HCEC 1CT (cell line): ENCODE data around the gene CACNG4.

Experiments used
- DNase-seq: peaks from one replicate; pipeline ENCODE4 v3.0.0-alpha.2; 2017

Gene CACNG4

GRCh38 chr17:66963909-66964771 is at the start of gene CACNG4:
CACNG4 (plus strand) TSS chr17:66964707; CDS start chr17:66964912, 205 bp downstream.
- DNase-seq, result no peak

- DNase-seq, result no peak
These were observed 49.3 kb upstream of the CACNG4 start for GRCh38 chr17:66915204-66915611.

GRCh38 chr17:66915792-66916191 is 48.7 kb upstream of the CACNG4 start:
- no peak for DNase-seq

GRCh38 chr17:66916946-66917345 is 47.6 kb upstream of the CACNG4 start:
- DNase-seq, result no peak

- no peak for DNase-seq
These were observed 45.6 kb upstream of the CACNG4 start for GRCh38 chr17:66918896-66919295.

GRCh38 chr17:66920435-66920834 is 44.1 kb upstream of the CACNG4 start:
- DNase-seq, result no peak

GRCh38 chr17:66920950-66921349 is 43.6 kb upstream of the CACNG4 start:
- peak; percentile 9 for DNase-seq

GRCh38 chr17:66923886-66924285 is 40.6 kb upstream of the CACNG4 start:
- no peak for DNase-seq

- no peak for DNase-seq
These were observed 38.6 kb upstream of the CACNG4 start for GRCh38 chr17:66925811-66926500.

GRCh38 chr17:66928949-66929348 is 35.6 kb upstream of the CACNG4 start:
- DNase-seq, result no peak

GRCh38 chr17:66929591-66929990 is 34.9 kb upstream of the CACNG4 start:
- no peak for DNase-seq

GRCh38 chr17:66930933-66931332 is 33.6 kb upstream of the CACNG4 start:
- no peak for DNase-seq

GRCh38 chr17:66932311-66932710 is 32.2 kb upstream of the CACNG4 start:
- DNase-seq, result no peak

GRCh38 chr17:66934040-66934439 is 30.5 kb upstream of the CACNG4 start:
- no peak for DNase-seq

GRCh38 chr17:66935717-66936116 is 28.8 kb upstream of the CACNG4 start:
- DNase-seq, result no peak

GRCh38 chr17:66938656-66939055 is 25.9 kb upstream of the CACNG4 start:
- no peak for DNase-seq

GRCh38 chr17:66939461-66940114 is 24.9 kb upstream of the CACNG4 start:
- no peak for DNase-seq

- DNase-seq, result no peak
These were observed 23.3 kb upstream of the CACNG4 start for GRCh38 chr17:66941249-66941648.

GRCh38 chr17:66941773-66942450 is 22.6 kb upstream of the CACNG4 start:
- no peak for DNase-seq

GRCh38 chr17:66942451-66943264 is 21.8 kb upstream of the CACNG4 start:
- no peak for DNase-seq

GRCh38 chr17:66943484-66943883 is 21.0 kb upstream of the CACNG4 start:
- no peak for DNase-seq
